ENCODE measurements around the gene ACIN1. TPM values are rescaled to one million over a fixed set of nuclear protein-coding genes. Genes with fewer than 3 reads are reported as not detected.
A peak's percentile ranks its signal among the peaks of the same experiment; 100 is the strongest.

ACIN1 gene
- total and polyA plus RNA-seq, 2 experiments from 2014 or later: 76.1 to 172 TPM

GRCh38 chr14:23141706-23142444, 46.9 kb upstream of the ACIN1 start (continued):
- TF ChIP-seq ZNF462 (CRISPR knock-in tag; IDR thresholded peaks at IDR 0.05) (no peak), EZH2phosphoT487 (IDR thresholded peaks at IDR 0.05; ENCODE audit: unreplicated experiment) (no peak), STAT1 (IDR thresholded peaks at IDR 0.05; ENCODE audit: unreplicated experiment) (no peak)

GRCh38 chr14:23140371-23140770, 45.4 kb upstream of the ACIN1 start:
- H4K20me1 ChIP-seq (replicated peaks; ENCODE audit: insufficient read depth): peaks cover 3% of the 10 kb centered on the region; the same call in 1 of the 2 replicates
- peak overlapping the region; percentile 66; the same call in 1 of the 2 replicates for H3K27ac Mint-ChIP-seq
- H3K36me3 Mint-ChIP-seq (ENCODE audit: low read depth): peaks cover 71% of the 10 kb centered on the region
- ATAC-seq: no peak
- peaks cover 29% of the 10 kb centered on the region for H3K36me3 ChIP-seq (ENCODE audit: insufficient read depth)
- DNase-seq (ENCODE audit: low spot score): no peak
- no peaks in the 10 kb centered on the region for H3F3A ChIP-seq (replicated peaks; ENCODE audit: low read depth)
- no peak for TF ChIP-seq ZNF114 (CRISPR knock-in tag; IDR thresholded peaks at IDR 0.05)
- no peak for TF ChIP-seq STAT1 (IDR thresholded peaks at IDR 0.05; ENCODE audit: unreplicated experiment)
- TF ChIP-seq CTCF (conservative IDR thresholded peaks at IDR 0.05; ENCODE audit: low read depth in 2 of 2): 0 out of 4 replicates have a peak, but pooled peaks of 1 of the 2 experiments have one; percentile 7
- no peak for TF ChIP-seq REST (IDR thresholded peaks at IDR 0.05; ENCODE audit: unreplicated experiment)
- no peak for TF ChIP-seq ETS1 (IDR thresholded peaks at IDR 0.05)
- no peak for TF ChIP-seq CREB1 (CRISPR knock-in tag; IDR thresholded peaks at IDR 0.05; ENCODE audit: low read depth)
- TF ChIP-seq EZH2phosphoT487 (IDR thresholded peaks at IDR 0.05; ENCODE audit: unreplicated experiment): no peak
- H3K4me3 ChIP-seq: no peak overlapping the region
- no peaks in the 10 kb centered on the region for H3K9me2 ChIP-seq (ENCODE audit: insufficient read depth)
- no peaks in the 10 kb centered on the region for H3K27me3 ChIP-seq (ENCODE audit: insufficient read depth)
- no peak overlapping the region for H3K4me2 ChIP-seq
- H3K79me2 ChIP-seq (replicated peaks; ENCODE audit: insufficient read depth): no peaks in the 10 kb centered on the region
- no peaks in the 10 kb centered on the region for H3K9me3 Mint-ChIP-seq
- H2AFZ ChIP-seq: no peak overlapping the region
- no peak overlapping the region for H3K4me3 Mint-ChIP-seq
- H3K27ac ChIP-seq (ENCODE audit: low read depth): 0 out of 2 replicates have a peak overlapping the region, but pooled peaks have one; percentile 26
- H3K4me1 ChIP-seq (ENCODE audit: insufficient read depth): no peaks in the 10 kb centered on the region
- H3K4me1 Mint-ChIP-seq: no peaks in the 10 kb centered on the region
- peaks cover 3% of the 10 kb centered on the region for H3K27me3 Mint-ChIP-seq (ENCODE audit: insufficient read depth, low read depth, poor library complexity)

Data from GM23338 (cell line).